OCI-LY1 (cell line): ENCODE data around the gene CCDC63.
"Not testable (repeated sequence)": the region's sequence is repeated elsewhere in the genome, so short reads cannot be mapped to it uniquely, and the experiment has no call there.

ENCODE experiments used
- H2AFZ ChIP-seq: fragments of 200-600 bp; sonication (generic), shearing (Covaris generic); 2 replicates; pipeline ENCODE4 v1.6.0; 2014; ENCODE audit warnings: antibody characterized with exemption, mild to moderate bottlenecking, low read length
- H3F3A ChIP-seq: fragments of 200-600 bp; sonication (generic), shearing (Covaris generic); 2 replicates; pipeline ENCODE4 v1.6.0; 2014; ENCODE audit warnings: mild to moderate bottlenecking, antibody characterized with exemption, low read length, moderate library complexity; ENCODE audit not compliant: insufficient read depth
- H3K27ac ChIP-seq: fragments of 200-600 bp; sonication (generic); 2 replicates; pipeline ENCODE4 v1.5.1; 2014; ENCODE audit warnings: low read length, mixed run types, mild to moderate bottlenecking, low read depth; ENCODE audit not compliant: poor library complexity, severe bottlenecking
- H3K27me3 ChIP-seq: fragments of 200-600 bp; sonication (generic); 2 replicates; pipeline ENCODE4 v1.6.0; 2014; ENCODE audit warnings: antibody characterized with exemption, mild to moderate bottlenecking, low read length, moderate library complexity; ENCODE audit not compliant: insufficient read depth
- H3K36me3 ChIP-seq: fragments of 200-600 bp; sonication (generic); 2 replicates; pipeline ENCODE4 v1.6.1; 2014; ENCODE audit warnings: mild to moderate bottlenecking, antibody characterized with exemption, low read length, moderate library complexity, mixed read lengths; ENCODE audit not compliant: insufficient read depth
- H3K4me1 ChIP-seq: fragments of 200-600 bp; sonication (generic); 2 replicates; pipeline ENCODE4 v1.5.1; 2014; ENCODE audit warnings: mild to moderate bottlenecking, low read length, moderate library complexity; ENCODE audit not compliant: insufficient read depth, severe bottlenecking
- H3K4me2 ChIP-seq: fragments of 200-600 bp; sonication (generic), shearing (Covaris generic); 2 replicates; pipeline ENCODE4 v1.6.1; 2014; ENCODE audit warnings: low read length
- H3K4me3 ChIP-seq: fragments of 200-600 bp; sonication (generic); 2 replicates; pipeline ENCODE4 v1.5.1; 2014; ENCODE audit warnings: low read length, low read depth, mild to moderate bottlenecking, mixed read lengths; ENCODE audit not compliant: poor library complexity, severe bottlenecking
- H3K79me2 ChIP-seq: fragments of 200-600 bp; shearing (Covaris generic); 2 replicates; pipeline ENCODE4 v1.6.1; 2016; ENCODE audit warnings: mixed run types, low read length, mixed read lengths; ENCODE audit not compliant: insufficient read depth
- H3K9ac ChIP-seq: fragments of 200-600 bp; sonication (generic), shearing (Covaris generic); 2 replicates; pipeline ENCODE4 v1.6.1; 2014; ENCODE audit warnings: mild to moderate bottlenecking, low read length, mixed read lengths
- H3K9me2 ChIP-seq: fragments of 200-600 bp; sonication (generic), shearing (Covaris generic); 2 replicates; pipeline ENCODE4 v1.6.1; 2014; ENCODE audit warnings: low read depth, mild to moderate bottlenecking, low read length, mixed read lengths
- H3K9me3 ChIP-seq: fragments of 200-600 bp; shearing (Covaris generic); 2 replicates; pipeline ENCODE4 v1.6.1; 2014; ENCODE audit warnings: low read length, mixed read lengths
- H4K20me1 ChIP-seq: fragments of 200-600 bp; sonication (generic), shearing (Covaris generic); 2 replicates; pipeline ENCODE4 v1.6.0; 2016; ENCODE audit warnings: mild to moderate bottlenecking, low read length; ENCODE audit not compliant: insufficient read depth
- CTCF ChIP-seq: fragments of 200-600 bp; sonication (generic), shearing (Covaris generic); IDR thresholded peaks from 2 replicates; pipeline ENCODE4 v1.5.1; 2017; ENCODE audit warnings: mild to moderate bottlenecking, antibody characterized with exemption, low read length, moderate library complexity, mixed read lengths
- EZH2 ChIP-seq: fragments of 200-600 bp; sonication (generic), shearing (Covaris generic); IDR thresholded peaks from 2 replicates; pipeline ENCODE4 v1.8.0; 2017; ENCODE audit warnings: borderline replicate concordance, mixed run types, mild to moderate bottlenecking, antibody characterized with exemption, low read length, moderate library complexity, mixed read lengths

The CCDC63 gene

DNA sequence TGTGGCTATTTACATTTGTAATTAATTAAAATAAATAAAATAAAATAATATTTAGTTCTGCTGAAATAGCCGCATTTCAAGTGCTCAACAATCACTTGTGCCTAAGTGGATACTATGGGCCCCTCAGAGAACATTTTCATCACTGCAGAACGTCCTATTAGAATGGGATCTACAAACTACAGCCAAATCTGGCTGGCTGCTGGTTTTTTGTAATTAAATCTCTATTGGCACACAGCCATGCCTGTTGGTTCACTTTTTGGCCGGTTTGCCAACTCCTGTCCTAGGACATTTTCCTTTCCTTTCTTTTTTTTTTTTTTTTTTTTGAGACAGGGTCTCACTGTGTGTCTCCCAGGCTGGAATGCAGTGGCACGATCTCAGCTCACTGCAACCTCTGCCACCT is 9.8 kb downstream of the CCDC63 start:
- Histone ChIP-seq H3K9me2 (no peaks in the 10 kb centered on the region), H3K27me3 (no peaks in the 10 kb centered on the region), H3K9ac (no peak overlapping the region), H3K9me3 (no peaks in the 10 kb centered on the region), H3K4me2 (no peak overlapping the region), H3K4me1 (peaks cover 10% of the 10 kb centered on the region), H3F3A (no peaks in the 10 kb centered on the region), H3K36me3 (no peaks in the 10 kb centered on the region), H4K20me1 (no peaks in the 10 kb centered on the region), H3K4me3 (no peak overlapping the region), H3K27ac (no peak overlapping the region), H3K79me2 (no peaks in the 10 kb centered on the region), H2AFZ (no peak overlapping the region)
- TF ChIP-seq CTCF (no peak), EZH2 (no peak)

DNA sequence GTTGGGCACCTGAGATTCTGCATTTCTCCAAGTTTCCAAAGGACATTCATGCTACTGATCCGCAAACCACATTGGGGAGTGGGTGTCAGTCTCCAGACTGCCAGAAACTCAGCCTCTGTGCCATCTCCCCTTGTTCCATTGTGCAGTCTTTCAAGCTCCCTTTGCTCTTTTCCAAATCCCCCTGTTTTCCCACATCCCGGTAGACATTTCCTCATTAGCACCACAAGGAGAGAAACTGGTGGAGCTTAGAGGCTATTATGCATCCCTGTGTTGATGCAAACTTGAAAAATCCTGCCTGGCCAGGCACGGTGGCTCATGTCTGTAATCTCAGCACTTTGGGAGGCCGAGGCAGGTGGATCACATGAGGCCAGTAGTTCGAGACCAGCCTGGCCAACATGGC is 10.7 kb downstream of the CCDC63 start:
- Histone ChIP-seq H3K9me3 (no peaks in the 10 kb centered on the region), H2AFZ (no peak overlapping the region), H3F3A (no peaks in the 10 kb centered on the region), H3K4me1 (peaks cover 10% of the 10 kb centered on the region), H3K4me2 (no peak overlapping the region), H3K9me2 (no peaks in the 10 kb centered on the region), H3K9ac (no peak overlapping the region), H3K36me3 (no peaks in the 10 kb centered on the region), H3K27me3 (no peaks in the 10 kb centered on the region), H4K20me1 (no peaks in the 10 kb centered on the region), H3K79me2 (no peaks in the 10 kb centered on the region), H3K4me3 (no peak overlapping the region), H3K27ac (no peak overlapping the region)
- TF ChIP-seq CTCF (no peak), EZH2 (no peak)

- not testable (repeated sequence) for H3K27ac ChIP-seq, H4K20me1 ChIP-seq
These were observed 11.2 kb downstream of the CCDC63 start for GRCh38 chr12:110857954-110858353.

DNA sequence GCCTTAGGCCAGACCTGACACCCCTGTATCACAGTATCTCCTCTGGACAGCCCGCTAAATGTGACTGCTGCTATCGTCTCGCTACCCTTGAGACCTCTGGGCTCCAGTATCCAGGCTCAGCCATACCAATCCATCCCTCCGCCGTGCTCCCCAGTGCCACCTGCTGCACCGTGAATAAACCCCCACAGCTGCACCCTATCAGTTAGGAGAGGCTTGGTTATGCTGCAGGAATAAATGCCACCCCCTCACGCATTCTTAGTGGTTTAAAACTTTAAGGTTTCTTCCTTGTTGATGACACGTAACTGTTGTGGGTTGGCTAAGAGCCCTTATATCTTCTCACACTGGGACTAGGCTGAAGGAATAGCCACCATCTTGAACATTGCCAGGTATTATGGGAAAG is 12.1 kb downstream of the CCDC63 start:
- Histone ChIP-seq H3K27me3 (no peaks in the 10 kb centered on the region), H3K4me1 (peaks cover 1% of the 10 kb centered on the region)

More at GRCh38 chr12:110857954-110858353, 11.2 kb downstream of the CCDC63 start:
- not testable (repeated sequence) for H3K27me3 ChIP-seq, H3K9ac ChIP-seq, H3K79me2 ChIP-seq, H3K4me2 ChIP-seq, H2AFZ ChIP-seq, H3F3A ChIP-seq, H3K4me3 ChIP-seq, H3K9me3 ChIP-seq, H3K9me2 ChIP-seq, H3K36me3 ChIP-seq
- H3K4me1 ChIP-seq = peaks cover 10% of the 10 kb centered on the region

More for the DNA sequence above, 12.1 kb downstream of the CCDC63 start:
- no peak overlapping the region for H2AFZ ChIP-seq
- no peaks in the 10 kb centered on the region for H3K9me3 ChIP-seq
- no peaks in the 10 kb centered on the region for H4K20me1 ChIP-seq
- H3K4me3 ChIP-seq = no peak overlapping the region
- H3K9ac ChIP-seq = no peak overlapping the region
- no peak overlapping the region for H3K27ac ChIP-seq
- no peak overlapping the region for H3K4me2 ChIP-seq
- no peak for TF ChIP-seq EZH2
- TF ChIP-seq CTCF = no peak; the same call in 1 of the 2 replicates
- no peaks in the 10 kb centered on the region for H3K36me3 ChIP-seq
- H3F3A ChIP-seq = no peaks in the 10 kb centered on the region
- no peaks in the 10 kb centered on the region for H3K79me2 ChIP-seq
- no peaks in the 10 kb centered on the region for H3K9me2 ChIP-seq
